Measurements from ENCODE around the gene COLEC11. TPM values are rescaled to one million over a fixed set of nuclear protein-coding genes. Genes with fewer than 3 reads are reported as not detected.

COLEC11 gene
- total RNA-seq, 1 donor from 2014 or later = 2.3 TPM

GRCh38 chr2:3683748-3684454 is 89.0 kb downstream of the COLEC11 start:
- no peaks in the 10 kb centered on the region for H3K36me3 Mint-ChIP-seq (ENCODE audit: low read depth, unreplicated experiment)
- H3K4me1 Mint-ChIP-seq (ENCODE audit: unreplicated experiment) = no peaks in the 10 kb centered on the region
- DNase-seq (ENCODE audit: low spot score) = no peak

GRCh38 chr2:3689998-3690748 is 95.3 kb downstream of the COLEC11 start:
- no peak for TF ChIP-seq CTCF (IDR thresholded peaks at IDR 0.05; ENCODE audit: unreplicated experiment)
- Mint-ChIP-seq H3K36me3 (ENCODE audit: low read depth, unreplicated experiment) (no peaks in the 10 kb centered on the region), H3K27me3 (ENCODE audit: unreplicated experiment) (peaks cover 2% of the 10 kb centered on the region), H3K9me3 (ENCODE audit: unreplicated experiment) (no peaks in the 10 kb centered on the region), H3K4me3 (ENCODE audit: unreplicated experiment) (no peak overlapping the region), H3K27ac (ENCODE audit: unreplicated experiment) (no peak overlapping the region), H3K4me1 (ENCODE audit: unreplicated experiment) (no peaks in the 10 kb centered on the region)
- no peak for DNase-seq (ENCODE audit: low spot score)

More at GRCh38 chr2:3683748-3684454, 89.0 kb downstream of the COLEC11 start:
- H3K4me3 Mint-ChIP-seq (ENCODE audit: unreplicated experiment) = no peak overlapping the region
- no peaks in the 10 kb centered on the region for H3K9me3 Mint-ChIP-seq (ENCODE audit: unreplicated experiment)
- no peak for TF ChIP-seq CTCF (IDR thresholded peaks at IDR 0.05; ENCODE audit: unreplicated experiment)
- peaks cover 3% of the 10 kb centered on the region for H3K27me3 Mint-ChIP-seq (ENCODE audit: unreplicated experiment)
- no peak overlapping the region for H3K27ac Mint-ChIP-seq (ENCODE audit: unreplicated experiment)

- Mint-ChIP-seq H3K27ac (ENCODE audit: unreplicated experiment) (no peak overlapping the region), H3K9me3 (ENCODE audit: unreplicated experiment) (no peaks in the 10 kb centered on the region), H3K36me3 (ENCODE audit: low read depth, unreplicated experiment) (no peaks in the 10 kb centered on the region), H3K4me3 (ENCODE audit: unreplicated experiment) (no peak overlapping the region), H3K4me1 (ENCODE audit: unreplicated experiment) (no peaks in the 10 kb centered on the region), H3K27me3 (ENCODE audit: unreplicated experiment) (no peaks in the 10 kb centered on the region)
- DNase-seq (ENCODE audit: low spot score) = no peak
- no peak for TF ChIP-seq CTCF (IDR thresholded peaks at IDR 0.05; ENCODE audit: unreplicated experiment)
These were observed 97.5 kb downstream of the COLEC11 start for GRCh38 chr2:3692375-3692774.

Other genes starting within 250 kb of the COLEC11 start
- gene EIPR1, start 217.3 kb upstream of the COLEC11 start, total RNA-seq (ENCODE audit: unreplicated experiment) = 35.9 TPM
- gene TRAPPC12, start 215.4 kb upstream of the COLEC11 start, total RNA-seq (ENCODE audit: unreplicated experiment) = 105 TPM
- 21.6 TPM for gene ADI1, start 75.6 kb upstream of the COLEC11 start, total RNA-seq (ENCODE audit: unreplicated experiment)
- gene RNASEH1, start 36.8 kb upstream of the COLEC11 start, total RNA-seq (ENCODE audit: unreplicated experiment) = 24.4 TPM
- 1,549 TPM for gene RPS7, start 19.9 kb upstream of the COLEC11 start, total RNA-seq (ENCODE audit: unreplicated experiment)
- gene ALLC, start 63.1 kb downstream of the COLEC11 start, total RNA-seq (ENCODE audit: unreplicated experiment) = 0.26 TPM
- gene DCDC2C, start 108.5 kb downstream of the COLEC11 start, total RNA-seq (ENCODE audit: unreplicated experiment) = not detected

Measured in endothelial cell (in vitro differentiated cells).